Epithelial cell of esophagus (primary cell): ENCODE results near the gene ABCA3.

Experiments used
- DNase-seq: peaks from one replicate; pipeline ENCODE4 v3.0.0; 2010; ENCODE audit warnings: low read depth
- H3K4me3 ChIP-seq: 2 replicates; pipeline ENCODE4 v1.5.1; 2011; ENCODE audit warnings: mild to moderate bottlenecking, low read length, control low read depth
- CTCF ChIP-seq: IDR thresholded peaks from 2 replicates; pipeline ENCODE4 v1.5.1; 2011; ENCODE audit warnings: low read depth, mild to moderate bottlenecking, low read length, control low read depth, inconsistent platforms; ENCODE audit not compliant: insufficient read depth; ENCODE audit errors: missing control alignments

Gene ABCA3

GRCh38 chr16:2328428-2328827 is 12.1 kb downstream of the ABCA3 start:
- H3K4me3 ChIP-seq = no peak overlapping the region
- no peak for TF ChIP-seq CTCF
- no peak for DNase-seq

- H3K4me3 ChIP-seq = no peak overlapping the region
- no peak for TF ChIP-seq CTCF
- no peak for DNase-seq
Observed at GRCh38 chr16:2326191-2326590, 14.3 kb downstream of the ABCA3 start.

- no peak overlapping the region for H3K4me3 ChIP-seq
- TF ChIP-seq CTCF = no peak
- DNase-seq = no peak
Observed at GRCh38 chr16:2325791-2326190, 14.7 kb downstream of the ABCA3 start.

GRCh38 chr16:2325181-2325580 is 15.3 kb downstream of the ABCA3 start:
- no peak overlapping the region for H3K4me3 ChIP-seq
- no peak for TF ChIP-seq CTCF
- no peak for DNase-seq

- no peak for DNase-seq
- no peak for TF ChIP-seq CTCF
Observed at GRCh38 chr16:2324296-2324859, 16.1 kb downstream of the ABCA3 start.

GRCh38 chr16:2323701-2324100 is 16.8 kb downstream of the ABCA3 start:
- no peak overlapping the region for H3K4me3 ChIP-seq
- TF ChIP-seq CTCF = no peak
- DNase-seq = no peak

More at GRCh38 chr16:2324296-2324859, 16.1 kb downstream of the ABCA3 start:
- H3K4me3 ChIP-seq = no peak overlapping the region

- no peak for DNase-seq
- H3K4me3 ChIP-seq = no peak overlapping the region
- TF ChIP-seq CTCF = no peak
Observed at GRCh38 chr16:2319606-2320005, 20.9 kb downstream of the ABCA3 start.
